ENCODE data around the gene EIF2D.

- TF ChIP-seq POLR2A (IDR thresholded peaks at IDR 0.05; ENCODE audit: low read depth, low read length), result no peak
- no peak for TF ChIP-seq POLR2AphosphoS5 (IDR thresholded peaks at IDR 0.05; ENCODE audit: low read depth, low read length)
These were observed 20.6 kb downstream of the EIF2D start for GRCh38 chr1:206591696-206592095.
